Measurements from ENCODE around the gene SULF2.

- no peak for TF ChIP-seq ZNF41 (CRISPR knock-in tag; conservative IDR thresholded peaks at IDR 0.05)
- TF ChIP-seq CTCF (IDR thresholded peaks at IDR 0.05 in 2 of 3, conservative IDR thresholded peaks at IDR 0.05 in 1 of 3; ENCODE audit: insufficient read depth in 2 of 3, low read depth in 1 of 3, low read length in 3 of 3) = no peak
- no peak for TF ChIP-seq ATF4 (CRISPR knock-in tag; IDR thresholded peaks at IDR 0.05)
- no peak for TF ChIP-seq MAX (CRISPR knock-in tag; IDR thresholded peaks at IDR 0.05)
- TF ChIP-seq SPI1 (IDR thresholded peaks at IDR 0.05; ENCODE audit: borderline replicate concordance, low read depth, low read length) = no peak
- no peak for TF ChIP-seq ZBTB17 (CRISPR knock-in tag; IDR thresholded peaks at IDR 0.05)
- TF ChIP-seq GATA2 (CRISPR knock-in tag; IDR thresholded peaks at IDR 0.05) = no peak
- no peak for TF ChIP-seq ZNF609 (CRISPR knock-in tag; IDR thresholded peaks at IDR 0.05; ENCODE audit: borderline replicate concordance)
- TF ChIP-seq CBX3 (IDR thresholded peaks at IDR 0.05; ENCODE audit: borderline replicate concordance in 1 of 2, low read length in 2 of 2) = no peak
- TF ChIP-seq ZFX (CRISPR knock-in tag; IDR thresholded peaks at IDR 0.05) = no peak
- no peak for TF ChIP-seq PHB (CRISPR knock-in tag; IDR thresholded peaks at IDR 0.05)
- no peak for TF ChIP-seq TEAD4 (IDR thresholded peaks at IDR 0.05; ENCODE audit: low read length)
- TF ChIP-seq TEAD4 (CRISPR knock-in tag; IDR thresholded peaks at IDR 0.05; ENCODE audit: borderline replicate concordance) = no peak
- TF ChIP-seq MBD1 (CRISPR knock-in tag; IDR thresholded peaks at IDR 0.05) = no peak
- no peak for TF ChIP-seq ZNF23 (CRISPR knock-in tag; IDR thresholded peaks at IDR 0.05)
Observed at GRCh38 chr20:47723322-47723721, 62.0 kb downstream of the SULF2 start.
